Uterus (tissue), 2 donors: ENCODE results near the gene PCED1A.

Experiments used
- POLR2A ChIP-seq, 2 donors: fragments of 450-650 bp; IDR thresholded peaks; one replicate each; pipeline ENCODE4 v1.6.1; 2016; ENCODE audit warnings: antibody characterized with exemption in 2 of 2, mild to moderate bottlenecking in 1 of 2, moderate library complexity in 1 of 2
- TF ChIP-seq, protein P1 (sequence below), 4 experiments: fragments of 200-600 bp in 2 of 4; fragments of 450-650 bp in 2 of 4; sonication (generic) in 2 of 4; IDR thresholded peaks; one replicate each; pipeline ENCODE4 v1.5.1; 2016 to 2019; ENCODE audit warnings: antibody characterized with exemption in 4 of 4, mild to moderate bottlenecking in 2 of 4, moderate library complexity in 1 of 4

DNA sequence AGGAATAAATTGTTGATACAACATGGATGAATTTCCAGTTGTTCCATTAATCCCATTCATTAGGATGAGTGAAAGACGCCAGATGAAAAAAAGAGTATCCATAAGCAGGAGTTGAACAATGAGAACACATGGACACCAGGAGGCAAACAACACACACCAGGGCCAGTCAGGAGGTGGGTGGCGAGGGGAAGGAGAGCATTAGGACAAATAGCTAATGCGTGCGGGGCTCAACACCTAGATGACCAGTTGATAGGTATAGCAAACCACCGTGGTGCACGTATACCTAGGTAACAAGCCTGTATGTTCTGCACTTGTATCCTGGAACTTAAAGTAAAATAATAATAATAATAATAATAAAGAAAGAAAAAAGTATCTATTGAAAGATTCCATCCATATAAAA lies 11.1 kb downstream of the PCED1A start:
- TF ChIP-seq, protein P1, sequence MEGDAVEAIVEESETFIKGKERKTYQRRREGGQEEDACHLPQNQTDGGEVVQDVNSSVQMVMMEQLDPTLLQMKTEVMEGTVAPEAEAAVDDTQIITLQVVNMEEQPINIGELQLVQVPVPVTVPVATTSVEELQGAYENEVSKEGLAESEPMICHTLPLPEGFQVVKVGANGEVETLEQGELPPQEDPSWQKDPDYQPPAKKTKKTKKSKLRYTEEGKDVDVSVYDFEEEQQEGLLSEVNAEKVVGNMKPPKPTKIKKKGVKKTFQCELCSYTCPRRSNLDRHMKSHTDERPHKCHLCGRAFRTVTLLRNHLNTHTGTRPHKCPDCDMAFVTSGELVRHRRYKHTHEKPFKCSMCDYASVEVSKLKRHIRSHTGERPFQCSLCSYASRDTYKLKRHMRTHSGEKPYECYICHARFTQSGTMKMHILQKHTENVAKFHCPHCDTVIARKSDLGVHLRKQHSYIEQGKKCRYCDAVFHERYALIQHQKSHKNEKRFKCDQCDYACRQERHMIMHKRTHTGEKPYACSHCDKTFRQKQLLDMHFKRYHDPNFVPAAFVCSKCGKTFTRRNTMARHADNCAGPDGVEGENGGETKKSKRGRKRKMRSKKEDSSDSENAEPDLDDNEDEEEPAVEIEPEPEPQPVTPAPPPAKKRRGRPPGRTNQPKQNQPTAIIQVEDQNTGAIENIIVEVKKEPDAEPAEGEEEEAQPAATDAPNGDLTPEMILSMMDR (IDR thresholded peaks at IDR 0.05), result no peak
- TF ChIP-seq POLR2A (IDR thresholded peaks at IDR 0.05), result no peak
